OCI-LY7 (cell line): Measurements from ENCODE around the gene RCSD1. TPM values are rescaled to one million over a fixed set of nuclear protein-coding genes. Genes with fewer than 3 reads are reported as not detected.

Source experiments
- BruUV-seq: library from RNA; stranded (reverse); fragments of 400-500 nt; replicated peaks from 2 replicates; lab custom pipeline; 2021; lab: Mats Ljungman, UMichigan
- CTCF ChIA-PET: fragments of 300-600 bp; sonication (Branson Sonifier 250); formaldehyde crosslinking; loops from one replicate; lab custom pipeline; 2022; ENCODE audit warnings: antibody characterized with exemption; ENCODE audit not compliant: unreplicated experiment; lab: Charles Lee
- POLR2A ChIA-PET: fragments of 300-600 bp; sonication (Branson Sonifier 250); formaldehyde crosslinking; loops from one replicate; lab custom pipeline; 2022; ENCODE audit warnings: antibody characterized with exemption; lab: Charles Lee
- DNase-seq: peaks from one replicate; pipeline ENCODE4 v3.0.0-alpha.2; 2015; ENCODE audit warnings: low spot score
- H2AFZ ChIP-seq: fragments of 200-600 bp; sonication (generic), shearing (Covaris generic); 2 replicates; pipeline ENCODE4 v1.6.1; 2014; ENCODE audit warnings: mild to moderate bottlenecking, antibody characterized with exemption, low read length, moderate library complexity
- H3K27ac ChIP-seq: fragments of 200-600 bp; sonication (generic); 2 replicates; pipeline ENCODE4 v1.5.1; 2014; ENCODE audit warnings: mixed run types, low read depth, mild to moderate bottlenecking, moderate library complexity, low read length, inconsistent platforms; ENCODE audit not compliant: poor library complexity, severe bottlenecking
- H3K36me3 ChIP-seq: fragments of 200-600 bp; sonication (generic); 2 replicates; pipeline ENCODE4 v1.6.1; 2014; ENCODE audit warnings: mild to moderate bottlenecking, antibody characterized with exemption, low read length, moderate library complexity, mixed read lengths; ENCODE audit not compliant: insufficient read depth
- H3K4me1 ChIP-seq: fragments of 200-600 bp; sonication (generic); 2 replicates; pipeline ENCODE4 v1.5.1; 2014; ENCODE audit warnings: mild to moderate bottlenecking, low read length; ENCODE audit not compliant: insufficient read depth, poor library complexity, severe bottlenecking
- H3K4me2 ChIP-seq: fragments of 200-600 bp; sonication (generic); 2 replicates; pipeline ENCODE4 v1.6.1; 2014; ENCODE audit warnings: mild to moderate bottlenecking, low read length
- H3K4me3 ChIP-seq: fragments of 200-600 bp; sonication (generic); 2 replicates; pipeline ENCODE4 v1.5.1; 2014; ENCODE audit warnings: mild to moderate bottlenecking, low read depth, low read length; ENCODE audit not compliant: poor library complexity, severe bottlenecking
- H3K79me2 ChIP-seq: fragments of 200-600 bp; sonication (generic); 2 replicates; pipeline ENCODE4 v1.6.1; 2016; ENCODE audit warnings: low read depth, mild to moderate bottlenecking, low read length, moderate library complexity, mixed read lengths; ENCODE audit not compliant: insufficient read depth
- H3K9me2 ChIP-seq: fragments of 200-600 bp; sonication (generic); 2 replicates; pipeline ENCODE4 v1.6.1; 2016; ENCODE audit warnings: mild to moderate bottlenecking, low read length, mixed read lengths; ENCODE audit not compliant: insufficient read depth
- H3K9me3 ChIP-seq: fragments of 200-600 bp; sonication (generic); 2 replicates; pipeline ENCODE4 v1.6.1; 2014; ENCODE audit warnings: mild to moderate bottlenecking, mixed run types, low read length, mixed read lengths
- H4K20me1 ChIP-seq: fragments of 200-600 bp; sonication (generic); 2 replicates; pipeline ENCODE4 v1.6.1; 2014; ENCODE audit warnings: mild to moderate bottlenecking, antibody characterized with exemption, low read length, moderate library complexity, mixed read lengths; ENCODE audit not compliant: insufficient read depth
- CTCF ChIP-seq: fragments of 200-600 bp; sonication (generic); conservative IDR thresholded peaks from 2 replicates; pipeline ENCODE4 v1.5.1; 2014; ENCODE audit warnings: mild to moderate bottlenecking, antibody characterized with exemption, low read length, moderate library complexity, mixed read lengths
- EZH2phosphoT487 ChIP-seq: fragments of 200-600 bp; sonication (generic); IDR thresholded peaks from 2 replicates; pipeline ENCODE4 v1.6.1; 2018; ENCODE audit warnings: low read depth, borderline replicate concordance, mild to moderate bottlenecking, mixed run types, antibody characterized with exemption, low read length, moderate library complexity, mixed read lengths
- intact Hi-C: fragments of 100-400 bp; cut with micrococcal nuclease; formaldehyde crosslinking; loops from one replicate; pipeline ENCODE4 v1.10.0; 2022; ENCODE audit not compliant: unreplicated experiment
- total RNA-seq, 2 experiments: library from RNA; depleted of rRNA in 1 of 2; stranded (reverse); fragments of >200 nt in 1 of 2; shearing (Covaris generic) in 1 of 2; gene quantifications; 2 replicates each; pipeline ENCODE4 v1.2.3, GENCODE V29; 2014 to 2022

RCSD1 gene
- total RNA-seq, 2 experiments from 2014 or later = 161 to 164 TPM

GRCh38 chr1:167667536-167667935 is 37.5 kb downstream of the RCSD1 start:
- Histone ChIP-seq H3K4me2 (peak overlapping the region; percentile 71), H3K79me2 (peaks cover 88% of the 10 kb centered on the region), H3K4me3 (no peak overlapping the region), H3K27ac (peak overlapping the region; percentile 58), H3K36me3 (peaks cover 97% of the 10 kb centered on the region), H3K9me2 (no peaks in the 10 kb centered on the region), H3K4me1 (peaks cover 54% of the 10 kb centered on the region), H3K9me3 (no peaks in the 10 kb centered on the region), H4K20me1 (peaks cover 15% of the 10 kb centered on the region), H2AFZ (no peak overlapping the region)
- BruUV-seq = TSS peak; percentile 2
- ChIA-PET CTCF (no interaction called here), POLR2A (interaction anchor here (1.0 to 1.7 kb wide), 7 partner anchors 10 to 338 kb away, joined by 3 to 10 read pairs (median 3); no protein-coding TSS in a partner anchor)
- intact Hi-C loops = no loop called here
- no peak for TF ChIP-seq EZH2phosphoT487
- TF ChIP-seq CTCF = no peak
- DNase-seq = no peak

- TF ChIP-seq CTCF (no peak), EZH2phosphoT487 (no peak)
- Histone ChIP-seq H3K27ac (peak overlapping the region; percentile 58), H3K79me2 (peaks cover 89% of the 10 kb centered on the region), H3K4me1 (peaks cover 57% of the 10 kb centered on the region), H3K4me2 (peak overlapping the region; percentile 71), H3K9me2 (no peaks in the 10 kb centered on the region), H3K4me3 (peak overlapping the region; percentile 43), H3K9me3 (no peaks in the 10 kb centered on the region), H4K20me1 (peaks cover 15% of the 10 kb centered on the region), H3K36me3 (peaks cover 97% of the 10 kb centered on the region), H2AFZ (no peak overlapping the region)
- peak; percentile 60 for DNase-seq
- intact Hi-C loops = loop anchor here (2.0 kb wide), 1 partner anchor 39 kb away; no protein-coding TSS in a partner anchor
- ChIA-PET CTCF (interaction anchor here (0.8 to 1.2 kb wide), 4 partner anchors 14 to 65 kb away, joined by 3 read pairs; no protein-coding TSS in a partner anchor), POLR2A (interaction anchor here (0.6 to 1.7 kb wide), 9 partner anchors 8 to 129 kb away, joined by 3 to 10 read pairs (median 4); no protein-coding TSS in a partner anchor)
- no TSS peak for BruUV-seq
These were observed 38.1 kb downstream of the RCSD1 start for GRCh38 chr1:167668108-167668507.
